ENCODE data around the gene ASB13. TPM values are rescaled to one million over a fixed set of nuclear protein-coding genes. Genes with fewer than 3 reads are reported as not detected.

ASB13 gene
- polyA plus RNA-seq, 4 donors: 29.2 to 155 (median 71.0) TPM

DNA sequence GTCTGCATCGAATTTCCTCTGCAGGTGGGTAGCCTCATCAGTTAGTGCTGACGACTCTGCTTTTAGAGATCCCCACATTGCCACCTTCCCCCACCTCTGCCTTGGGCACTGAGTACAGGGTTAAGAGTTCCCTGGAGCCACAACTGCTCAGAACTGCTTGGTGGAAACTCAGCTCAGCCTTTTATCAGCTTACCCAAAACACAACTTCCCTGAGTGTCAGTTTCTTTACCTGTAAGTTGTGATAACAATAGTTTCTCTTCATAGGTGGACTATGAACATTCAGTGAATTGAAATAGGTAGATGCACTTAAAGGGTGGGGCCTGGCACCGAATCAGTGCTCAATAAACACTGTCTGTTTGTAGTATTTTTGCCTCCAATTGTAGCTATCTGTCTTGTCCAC lies 11.3 kb downstream of the ASB13 start:
- Histone ChIP-seq H3K4me3 (ENCODE audit: low read depth in 1 of 3, low read length in 3 of 3) (no peak overlapping the region), H3K27ac (ENCODE audit: low read depth in 1 of 3, low read length in 2 of 3) (peak overlapping the region; percentile 60 to 80 (median 69)), H3K4me1 (ENCODE audit: control insufficient read depth in 3 of 3, insufficient read depth in 2 of 3, low read depth in 1 of 3, low read length in 2 of 3) (peaks cover 5 to 31% (median 11%) of the 10 kb centered on the region in 3 donors), H3K27me3 (ENCODE audit: control insufficient read depth in 3 of 3, insufficient read depth in 3 of 3, low read length in 3 of 3) (no peaks in the 10 kb centered on the region), H3K9me3 (ENCODE audit: control insufficient read depth in 2 of 2, insufficient read depth in 1 of 2, low read depth in 1 of 2, low read length in 1 of 2) (no peaks in the 10 kb centered on the region), H3K36me3 (ENCODE audit: control insufficient read depth in 3 of 3, insufficient read depth in 2 of 3, low read depth in 1 of 3, low read length in 3 of 3) (peaks cover 0 to 38% (median 0%) of the 10 kb centered on the region in 3 donors)
- 8 to 48% (median 21%) methylated on average over 3 of the region's 3 CpGs for WGBS, 3 donors
- DNase-seq (peak; percentile 63 to 78), FAIRE-seq (no peak)

DNA sequence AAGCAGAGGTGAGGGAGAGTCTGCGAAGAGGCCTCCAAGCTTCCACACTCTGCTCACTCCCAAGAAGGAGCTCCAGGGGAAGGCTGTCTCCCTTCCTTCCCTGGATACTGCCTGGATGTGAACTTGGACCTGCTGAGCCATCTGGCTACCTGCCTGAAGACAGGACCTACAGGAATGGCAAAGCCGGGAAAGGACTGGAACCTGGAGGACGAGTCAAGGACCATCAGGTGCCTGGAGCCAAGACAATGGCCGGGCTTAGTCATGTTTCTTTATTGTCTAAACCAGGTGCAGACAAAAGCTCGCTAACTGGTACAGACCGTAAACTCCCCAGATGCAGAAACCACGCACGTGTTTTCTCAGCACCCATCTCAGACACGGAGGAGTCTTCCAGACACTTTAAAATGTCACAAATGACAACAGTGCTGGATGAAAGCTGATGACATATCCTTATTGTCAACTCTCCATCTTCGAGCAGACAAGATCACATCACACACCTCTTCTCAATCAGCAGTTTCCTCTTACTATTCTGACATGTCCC lies 12.1 kb downstream of the ASB13 start:
- H3K9me3 ChIP-seq (ENCODE audit: control insufficient read depth in 2 of 2, insufficient read depth in 1 of 2, low read depth in 1 of 2, low read length in 1 of 2): no peaks in the 10 kb centered on the region
- DNase-seq: peak in 1 of 2 donors; percentile 84
- H3K36me3 ChIP-seq (ENCODE audit: control insufficient read depth in 3 of 3, insufficient read depth in 2 of 3, low read depth in 1 of 3, low read length in 3 of 3): peaks cover 0 to 46% (median 0%) of the 10 kb centered on the region in 3 donors
- no peak overlapping the region for H3K4me3 ChIP-seq (ENCODE audit: low read depth in 1 of 3, low read length in 3 of 3)
- H3K4me1 ChIP-seq (ENCODE audit: control insufficient read depth in 3 of 3, insufficient read depth in 2 of 3, low read depth in 1 of 3, low read length in 2 of 3): peaks cover 5 to 22% (median 6%) of the 10 kb centered on the region in 3 donors
- H3K27me3 ChIP-seq (ENCODE audit: control insufficient read depth in 3 of 3, insufficient read depth in 3 of 3, low read length in 3 of 3): no peaks in the 10 kb centered on the region
- peak overlapping the region; percentile 59 to 80 (median 60) for H3K27ac ChIP-seq (ENCODE audit: low read depth in 1 of 3, low read length in 2 of 3)
- FAIRE-seq: no peak
- 20 to 65% (median 38%) methylated on average over 10 of the region's 10 CpGs for WGBS, 3 donors

DNA sequence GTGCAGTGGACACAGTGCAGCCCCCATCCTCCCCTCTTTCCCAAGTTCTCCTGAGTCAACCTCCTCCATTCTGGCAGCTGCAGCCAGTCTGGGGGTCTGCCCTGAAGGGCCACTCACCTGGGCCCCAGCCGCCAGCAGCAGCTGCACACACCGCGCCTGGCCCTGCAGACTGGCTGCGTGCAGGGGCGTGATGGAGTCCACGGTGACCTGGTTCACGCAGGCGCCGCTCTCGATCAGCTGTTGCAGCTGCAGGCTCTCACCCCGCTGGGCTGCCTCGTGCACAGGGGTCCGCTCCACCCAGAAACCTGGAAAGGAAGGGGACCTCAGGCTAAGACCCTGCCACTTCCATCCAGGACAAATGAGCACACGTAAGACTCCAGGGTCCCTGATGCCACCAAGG lies 13.6 kb downstream of the ASB13 start:
- FAIRE-seq: no peak
- H3K4me1 ChIP-seq (ENCODE audit: control insufficient read depth in 3 of 3, insufficient read depth in 2 of 3, low read depth in 1 of 3, low read length in 2 of 3): peaks cover 5 to 15% (median 6%) of the 10 kb centered on the region in 3 donors
- no peaks in the 10 kb centered on the region for H3K9me3 ChIP-seq (ENCODE audit: control insufficient read depth in 2 of 2, insufficient read depth in 1 of 2, low read depth in 1 of 2, low read length in 1 of 2)
- peaks cover 3 to 59% (median 7%) of the 10 kb centered on the region in 3 donors for H3K36me3 ChIP-seq (ENCODE audit: control insufficient read depth in 3 of 3, insufficient read depth in 2 of 3, low read depth in 1 of 3, low read length in 3 of 3)
- no peak overlapping the region for H3K27ac ChIP-seq (ENCODE audit: low read depth in 1 of 3, low read length in 2 of 3)
- WGBS, 3 donors: 95 to 97% (median 97%) methylated on average over 14 of the region's 14 CpGs
- H3K4me3 ChIP-seq (ENCODE audit: low read depth in 1 of 3, low read length in 3 of 3): no peak overlapping the region
- no peak for DNase-seq
- H3K27me3 ChIP-seq (ENCODE audit: control insufficient read depth in 3 of 3, insufficient read depth in 3 of 3, low read length in 3 of 3): no peaks in the 10 kb centered on the region

DNA sequence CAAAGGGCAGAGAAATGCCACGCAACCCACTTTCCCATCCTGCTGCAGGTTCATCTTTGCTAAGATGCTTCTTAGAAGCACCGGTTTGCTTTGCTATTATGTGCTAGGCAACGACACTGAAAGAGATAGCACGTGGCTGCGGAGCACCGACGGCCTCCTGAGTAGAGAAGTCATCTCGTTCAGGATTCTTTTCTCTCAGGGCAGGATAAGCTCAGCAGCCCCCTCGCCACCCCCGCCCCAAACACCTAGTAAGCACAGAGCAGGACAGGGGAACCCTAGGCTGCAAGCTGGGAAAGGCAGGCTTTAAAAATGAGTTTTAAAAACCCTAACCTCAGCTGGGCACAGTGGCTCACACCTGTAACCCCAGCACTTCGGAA lies 15.0 kb downstream of the ASB13 start:
- WGBS, 3 donors: 93 to 94% (median 93%) methylated on average over 11 of the region's 11 CpGs
- FAIRE-seq: no peak
- no peaks in the 10 kb centered on the region for H3K27me3 ChIP-seq (ENCODE audit: control insufficient read depth in 3 of 3, insufficient read depth in 3 of 3, low read length in 3 of 3)
- no peak for DNase-seq
- H3K4me3 ChIP-seq (ENCODE audit: low read depth in 1 of 3, low read length in 3 of 3): no peak overlapping the region
- H3K9me3 ChIP-seq (ENCODE audit: control insufficient read depth in 2 of 2, insufficient read depth in 1 of 2, low read depth in 1 of 2, low read length in 1 of 2): no peaks in the 10 kb centered on the region
- peak overlapping the region in 1 of 3 donors; percentile 8 for H3K27ac ChIP-seq (ENCODE audit: low read depth in 1 of 3, low read length in 2 of 3)
- peaks cover 3 to 67% (median 7%) of the 10 kb centered on the region in 3 donors for H3K36me3 ChIP-seq (ENCODE audit: control insufficient read depth in 3 of 3, insufficient read depth in 2 of 3, low read depth in 1 of 3, low read length in 3 of 3)
- H3K4me1 ChIP-seq (ENCODE audit: control insufficient read depth in 3 of 3, insufficient read depth in 2 of 3, low read depth in 1 of 3, low read length in 2 of 3): peaks cover 3 to 21% (median 6%) of the 10 kb centered on the region in 3 donors

DNA sequence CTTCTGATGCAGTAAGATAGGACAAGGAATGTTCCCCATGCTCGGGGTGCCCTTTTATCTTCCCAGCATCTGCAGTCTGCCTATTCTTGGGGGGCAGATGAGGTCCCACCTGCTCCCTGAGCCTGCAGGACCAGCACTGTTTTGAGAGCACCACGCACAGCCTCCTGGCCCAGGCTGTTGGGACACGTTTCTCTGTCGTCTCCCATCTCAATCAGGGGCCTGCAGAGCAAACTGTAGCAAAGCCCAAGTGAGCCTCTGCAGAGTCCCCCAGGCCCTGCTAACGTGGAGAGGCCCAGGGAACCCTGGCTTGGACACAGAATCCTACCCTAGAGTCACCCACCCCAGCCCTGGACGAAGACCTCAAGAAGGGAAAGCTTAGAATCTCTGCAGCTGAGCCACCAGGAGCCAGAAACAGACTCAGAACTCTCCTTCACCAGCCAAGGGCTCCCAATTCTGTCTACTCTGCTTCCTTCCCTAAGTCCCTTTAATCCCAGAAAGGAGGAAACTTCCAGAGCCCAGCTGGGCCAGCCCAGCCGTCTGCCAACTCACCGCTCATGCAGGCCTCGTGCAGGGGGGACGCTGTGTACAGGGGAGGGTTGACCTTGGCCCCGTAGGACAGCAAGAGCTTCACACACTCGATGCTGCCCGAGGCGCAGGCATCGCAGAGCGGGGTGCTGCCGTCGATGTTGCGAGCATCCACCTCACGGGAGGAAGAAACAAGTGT lies 15.6 kb downstream of the ASB13 start:
- no peak for DNase-seq
- FAIRE-seq: no peak
- H3K27me3 ChIP-seq (ENCODE audit: control insufficient read depth in 3 of 3, insufficient read depth in 3 of 3, low read length in 3 of 3): no peaks in the 10 kb centered on the region
- no peak overlapping the region for H3K27ac ChIP-seq (ENCODE audit: low read depth in 1 of 3, low read length in 2 of 3)
- H3K4me3 ChIP-seq (ENCODE audit: low read depth in 1 of 3, low read length in 3 of 3): no peak overlapping the region
- no peaks in the 10 kb centered on the region for H3K9me3 ChIP-seq (ENCODE audit: control insufficient read depth in 2 of 2, insufficient read depth in 1 of 2, low read depth in 1 of 2, low read length in 1 of 2)
- H3K4me1 ChIP-seq (ENCODE audit: control insufficient read depth in 3 of 3, insufficient read depth in 2 of 3, low read depth in 1 of 3, low read length in 2 of 3): peaks cover 3 to 27% (median 4%) of the 10 kb centered on the region in 3 donors
- H3K36me3 ChIP-seq (ENCODE audit: control insufficient read depth in 3 of 3, insufficient read depth in 2 of 3, low read depth in 1 of 3, low read length in 3 of 3): peaks cover 3 to 69% (median 7%) of the 10 kb centered on the region in 3 donors
- WGBS, 3 donors: 88 to 89% (median 89%) methylated on average over 20 of the region's 20 CpGs

DNA sequence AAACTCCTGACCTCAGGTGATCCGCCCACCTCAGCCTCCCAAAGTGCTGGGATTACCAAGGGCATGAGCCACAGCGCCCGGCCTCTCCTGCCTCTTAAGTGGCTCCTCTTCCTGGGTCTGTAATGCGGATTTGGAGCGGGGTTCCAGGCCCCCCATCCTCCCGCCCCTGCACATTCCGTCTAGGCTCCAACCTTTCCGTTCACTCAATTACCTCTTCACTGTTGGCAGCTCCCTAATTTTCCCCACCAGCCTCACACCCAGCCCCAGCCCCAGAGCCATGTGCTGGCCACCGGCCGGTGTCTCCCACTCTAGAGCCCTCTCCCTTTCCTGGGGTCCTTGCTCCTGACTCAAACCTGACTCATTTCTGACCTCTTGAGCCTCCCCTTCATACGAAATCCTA lies 16.6 kb downstream of the ASB13 start:
- Histone ChIP-seq H3K36me3 (ENCODE audit: control insufficient read depth in 3 of 3, insufficient read depth in 2 of 3, low read depth in 1 of 3, low read length in 3 of 3) (peaks cover 3 to 69% (median 7%) of the 10 kb centered on the region in 3 donors), H3K4me1 (ENCODE audit: control insufficient read depth in 3 of 3, insufficient read depth in 2 of 3, low read depth in 1 of 3, low read length in 2 of 3) (peaks cover 0 to 27% (median 2%) of the 10 kb centered on the region in 3 donors), H3K9me3 (ENCODE audit: control insufficient read depth in 2 of 2, insufficient read depth in 1 of 2, low read depth in 1 of 2, low read length in 1 of 2) (no peaks in the 10 kb centered on the region), H3K27me3 (ENCODE audit: control insufficient read depth in 3 of 3, insufficient read depth in 3 of 3, low read length in 3 of 3) (no peaks in the 10 kb centered on the region), H3K27ac (ENCODE audit: low read depth in 1 of 3, low read length in 2 of 3) (no peak overlapping the region), H3K4me3 (ENCODE audit: low read depth in 1 of 3, low read length in 3 of 3) (no peak overlapping the region)
- 95 to 97% (median 96%) methylated on average over 11 of the region's 11 CpGs for WGBS, 3 donors
- FAIRE-seq: no peak
- no peak for DNase-seq

DNA sequence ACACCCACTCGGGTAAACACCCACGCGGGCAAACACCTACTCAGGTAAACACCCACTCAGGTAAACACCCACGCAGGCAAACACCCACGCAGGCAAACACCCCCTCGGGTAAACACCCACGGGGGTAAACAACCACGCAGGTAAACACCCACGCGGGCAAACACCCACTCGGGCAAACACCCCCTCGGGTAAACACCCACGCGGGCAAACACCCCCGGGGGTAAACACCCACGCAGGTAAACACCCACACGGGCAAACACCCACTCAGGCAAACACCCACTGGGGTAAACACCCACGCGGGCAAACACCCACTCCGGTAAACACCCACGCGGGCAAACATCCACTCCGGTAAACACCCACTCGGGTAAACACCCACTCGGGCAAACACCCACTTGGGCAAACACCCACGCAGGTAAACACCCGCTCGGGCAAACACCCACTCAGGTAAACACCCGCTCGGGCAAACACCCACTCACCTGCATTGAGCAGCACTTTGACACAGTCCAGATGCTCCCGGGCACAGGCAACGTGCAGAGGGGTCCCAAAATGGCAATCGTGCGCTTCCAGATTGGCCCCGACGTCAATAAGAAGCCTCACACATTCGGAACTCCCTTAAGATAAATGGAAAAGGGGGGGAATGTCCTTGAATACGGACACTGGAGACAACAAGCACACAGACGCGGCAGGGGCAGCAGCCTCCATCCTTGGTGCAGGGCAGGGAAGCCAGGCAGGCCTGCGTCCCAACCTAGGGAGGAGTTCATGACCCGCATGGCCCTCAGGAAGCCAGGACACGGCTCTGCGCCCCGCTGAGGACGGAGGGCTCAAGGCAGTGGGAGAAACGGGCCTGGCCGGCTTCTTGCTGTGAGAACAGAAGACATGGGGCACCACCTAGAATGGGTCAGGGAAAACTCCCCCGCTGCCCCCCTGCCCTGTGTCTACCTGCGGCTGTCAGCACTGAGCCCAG lies 17.6 kb downstream of the ASB13 start:
- Histone ChIP-seq H3K36me3 (ENCODE audit: control insufficient read depth in 3 of 3, insufficient read depth in 2 of 3, low read depth in 1 of 3, low read length in 3 of 3) (peaks cover 5 to 78% (median 9%) of the 10 kb centered on the region in 3 donors), H3K27me3 (ENCODE audit: control insufficient read depth in 3 of 3, insufficient read depth in 3 of 3, low read length in 3 of 3) (no peaks in the 10 kb centered on the region), H3K27ac (ENCODE audit: low read depth in 1 of 3, low read length in 2 of 3) (no peak overlapping the region), H3K4me1 (ENCODE audit: control insufficient read depth in 3 of 3, insufficient read depth in 2 of 3, low read depth in 1 of 3, low read length in 2 of 3) (peaks cover 0 to 24% (median 2%) of the 10 kb centered on the region in 3 donors), H3K9me3 (ENCODE audit: control insufficient read depth in 2 of 2, insufficient read depth in 1 of 2, low read depth in 1 of 2, low read length in 1 of 2) (no peaks in the 10 kb centered on the region), H3K4me3 (ENCODE audit: low read depth in 1 of 3, low read length in 3 of 3) (no peak overlapping the region)
- FAIRE-seq (no peak), DNase-seq (no peak)
- 84 to 88% (median 87%) methylated on average over 50 of the region's 50 CpGs for WGBS, 3 donors
